ENCODE data around the gene STRN3. TPM values are rescaled to one million over a fixed set of nuclear protein-coding genes. Genes with fewer than 3 reads are reported as not detected.

STRN3 gene
- total RNA-seq, 1 experiment from 2014 or later, result 36.6 TPM

DNA sequence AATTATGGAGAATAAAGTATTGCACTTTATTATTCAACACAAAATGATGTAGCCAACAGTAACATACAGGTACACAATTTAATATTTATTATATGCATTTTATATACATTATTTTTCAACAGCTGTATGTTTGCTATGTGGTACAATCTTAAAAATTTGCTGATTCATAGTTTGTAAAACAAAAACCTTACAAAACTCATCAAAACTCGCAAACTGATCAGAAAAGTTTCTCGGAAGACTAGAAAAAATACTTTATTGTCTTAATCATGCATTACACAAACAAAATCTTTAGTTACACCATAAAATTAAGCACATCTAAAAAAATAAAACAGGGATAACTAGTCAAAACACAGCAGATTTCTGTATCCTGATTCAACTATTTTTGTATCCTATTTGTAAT lies 132.4 kb downstream of the STRN3 start:
- no peak for DNase-seq (ENCODE audit: unreplicated experiment)
- POLR2A ChIA-PET, result interaction anchor here (1.4 kb wide), 1 partner anchor 10 kb away, joined by 4 read pairs; no protein-coding TSS in a partner anchor
- peaks cover 46% of the 10 kb centered on the region for H3K36me3 Mint-ChIP-seq (ENCODE audit: insufficient read depth, unreplicated experiment)
- CTCF ChIA-PET, result no interaction called here
- H3K27me3 Mint-ChIP-seq (ENCODE audit: insufficient read depth, unreplicated experiment), result no peaks in the 10 kb centered on the region
- intact Hi-C loops (cut with micrococcal nuclease), result no loop called here
- BruUV-seq (replicated peaks), result no TSS peak
- no peaks in the 10 kb centered on the region for H3K4me1 Mint-ChIP-seq (ENCODE audit: insufficient read depth, unreplicated experiment)
- TF ChIP-seq, protein P1, sequence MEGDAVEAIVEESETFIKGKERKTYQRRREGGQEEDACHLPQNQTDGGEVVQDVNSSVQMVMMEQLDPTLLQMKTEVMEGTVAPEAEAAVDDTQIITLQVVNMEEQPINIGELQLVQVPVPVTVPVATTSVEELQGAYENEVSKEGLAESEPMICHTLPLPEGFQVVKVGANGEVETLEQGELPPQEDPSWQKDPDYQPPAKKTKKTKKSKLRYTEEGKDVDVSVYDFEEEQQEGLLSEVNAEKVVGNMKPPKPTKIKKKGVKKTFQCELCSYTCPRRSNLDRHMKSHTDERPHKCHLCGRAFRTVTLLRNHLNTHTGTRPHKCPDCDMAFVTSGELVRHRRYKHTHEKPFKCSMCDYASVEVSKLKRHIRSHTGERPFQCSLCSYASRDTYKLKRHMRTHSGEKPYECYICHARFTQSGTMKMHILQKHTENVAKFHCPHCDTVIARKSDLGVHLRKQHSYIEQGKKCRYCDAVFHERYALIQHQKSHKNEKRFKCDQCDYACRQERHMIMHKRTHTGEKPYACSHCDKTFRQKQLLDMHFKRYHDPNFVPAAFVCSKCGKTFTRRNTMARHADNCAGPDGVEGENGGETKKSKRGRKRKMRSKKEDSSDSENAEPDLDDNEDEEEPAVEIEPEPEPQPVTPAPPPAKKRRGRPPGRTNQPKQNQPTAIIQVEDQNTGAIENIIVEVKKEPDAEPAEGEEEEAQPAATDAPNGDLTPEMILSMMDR (IDR thresholded peaks at IDR 0.05; ENCODE audit: unreplicated experiment), result no peak
- H3K27ac Mint-ChIP-seq (ENCODE audit: low read depth, unreplicated experiment), result no peak overlapping the region
- no peaks in the 10 kb centered on the region for H3K9me3 Mint-ChIP-seq (ENCODE audit: unreplicated experiment)
- no peak overlapping the region for H3K4me3 Mint-ChIP-seq (ENCODE audit: unreplicated experiment)

DNA sequence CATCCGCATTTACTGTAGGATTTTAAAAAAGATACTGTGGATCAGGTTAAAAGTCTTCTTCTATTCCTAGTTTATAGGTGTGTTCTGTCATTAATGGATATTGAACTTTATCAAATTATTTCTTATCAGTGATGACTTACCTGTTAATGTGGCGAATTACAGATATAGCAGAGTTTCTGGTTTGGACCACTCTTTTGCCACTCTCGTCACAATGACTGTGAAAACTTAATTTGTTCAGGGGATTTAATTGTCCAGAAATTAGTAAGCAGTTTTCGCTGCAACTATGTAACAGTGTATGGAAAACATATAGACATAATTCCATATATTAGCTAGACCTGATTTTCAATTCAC lies 137.0 kb downstream of the STRN3 start:
- BruUV-seq (replicated peaks), result no TSS peak
- no peak overlapping the region for H3K27ac Mint-ChIP-seq (ENCODE audit: low read depth, unreplicated experiment)
- TF ChIP-seq, protein P1 (IDR thresholded peaks at IDR 0.05; ENCODE audit: unreplicated experiment), result no peak
- intact Hi-C loops (cut with micrococcal nuclease), result no loop called here
- ChIA-PET CTCF (no interaction called here), POLR2A (interaction anchor here (1.2 kb wide), 1 partner anchor 12 kb away, joined by 3 read pairs; no protein-coding TSS in a partner anchor)
- H3K9me3 Mint-ChIP-seq (ENCODE audit: unreplicated experiment), result no peaks in the 10 kb centered on the region
- no peaks in the 10 kb centered on the region for H3K4me1 Mint-ChIP-seq (ENCODE audit: insufficient read depth, unreplicated experiment)
- H3K4me3 Mint-ChIP-seq (ENCODE audit: unreplicated experiment), result no peak overlapping the region
- DNase-seq (ENCODE audit: unreplicated experiment), result no peak
- no peaks in the 10 kb centered on the region for H3K27me3 Mint-ChIP-seq (ENCODE audit: insufficient read depth, unreplicated experiment)
- H3K36me3 Mint-ChIP-seq (ENCODE audit: insufficient read depth, unreplicated experiment), result peaks cover 38% of the 10 kb centered on the region

DNA sequence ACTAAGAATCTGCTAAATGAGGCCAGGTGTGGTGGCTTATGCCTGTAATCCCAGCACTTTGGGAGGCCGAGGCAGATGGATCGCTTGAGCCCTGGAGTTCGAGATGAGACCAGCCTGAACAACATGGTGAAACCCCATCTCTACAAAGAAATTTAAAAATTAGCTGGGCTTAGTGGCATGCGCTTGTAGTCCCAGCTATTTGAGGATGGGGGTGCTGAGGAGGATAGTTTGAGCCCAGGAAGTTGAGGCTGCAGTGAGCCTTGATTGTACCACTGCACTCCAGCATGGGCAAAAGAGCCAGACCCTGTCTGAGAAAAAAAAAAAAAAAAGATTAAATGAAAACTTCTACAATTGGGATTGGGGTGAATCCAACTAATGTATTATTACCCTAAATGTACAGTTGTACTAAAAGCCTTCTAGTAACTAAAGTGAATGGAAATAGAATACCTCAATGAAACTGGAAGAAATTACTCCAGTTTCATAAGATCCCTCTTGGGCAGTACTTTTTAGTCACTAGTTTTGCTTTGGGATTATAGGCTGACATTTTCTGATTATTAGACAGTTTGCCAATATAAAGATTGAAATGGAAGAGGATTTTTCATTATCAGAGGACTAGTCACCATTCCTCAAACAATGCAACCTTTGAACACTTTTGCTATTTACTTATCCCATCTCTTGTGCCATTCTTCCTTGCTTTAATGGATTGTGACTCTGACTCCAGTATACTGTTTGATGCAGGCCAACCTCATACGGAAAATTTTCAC lies 137.5 kb downstream of the STRN3 start:
- POLR2A ChIA-PET, result interaction anchor here (1.2 kb wide), 2 partner anchors 10 to 11 kb away, joined by 3 to 5 read pairs; no protein-coding TSS in a partner anchor
- H3K9me3 Mint-ChIP-seq (ENCODE audit: unreplicated experiment), result no peaks in the 10 kb centered on the region
- CTCF ChIA-PET, result no interaction called here
- intact Hi-C loops (cut with micrococcal nuclease), result no loop called here
- no peak for DNase-seq (ENCODE audit: unreplicated experiment)
- H3K4me1 Mint-ChIP-seq (ENCODE audit: insufficient read depth, unreplicated experiment), result no peaks in the 10 kb centered on the region
- BruUV-seq (replicated peaks), result no TSS peak
- H3K36me3 Mint-ChIP-seq (ENCODE audit: insufficient read depth, unreplicated experiment), result peaks cover 33% of the 10 kb centered on the region
- no peak overlapping the region for H3K4me3 Mint-ChIP-seq (ENCODE audit: unreplicated experiment)
- no peak overlapping the region for H3K27ac Mint-ChIP-seq (ENCODE audit: low read depth, unreplicated experiment)
- TF ChIP-seq, protein P1 (IDR thresholded peaks at IDR 0.05; ENCODE audit: unreplicated experiment), result no peak
- no peaks in the 10 kb centered on the region for H3K27me3 Mint-ChIP-seq (ENCODE audit: insufficient read depth, unreplicated experiment)

DNA sequence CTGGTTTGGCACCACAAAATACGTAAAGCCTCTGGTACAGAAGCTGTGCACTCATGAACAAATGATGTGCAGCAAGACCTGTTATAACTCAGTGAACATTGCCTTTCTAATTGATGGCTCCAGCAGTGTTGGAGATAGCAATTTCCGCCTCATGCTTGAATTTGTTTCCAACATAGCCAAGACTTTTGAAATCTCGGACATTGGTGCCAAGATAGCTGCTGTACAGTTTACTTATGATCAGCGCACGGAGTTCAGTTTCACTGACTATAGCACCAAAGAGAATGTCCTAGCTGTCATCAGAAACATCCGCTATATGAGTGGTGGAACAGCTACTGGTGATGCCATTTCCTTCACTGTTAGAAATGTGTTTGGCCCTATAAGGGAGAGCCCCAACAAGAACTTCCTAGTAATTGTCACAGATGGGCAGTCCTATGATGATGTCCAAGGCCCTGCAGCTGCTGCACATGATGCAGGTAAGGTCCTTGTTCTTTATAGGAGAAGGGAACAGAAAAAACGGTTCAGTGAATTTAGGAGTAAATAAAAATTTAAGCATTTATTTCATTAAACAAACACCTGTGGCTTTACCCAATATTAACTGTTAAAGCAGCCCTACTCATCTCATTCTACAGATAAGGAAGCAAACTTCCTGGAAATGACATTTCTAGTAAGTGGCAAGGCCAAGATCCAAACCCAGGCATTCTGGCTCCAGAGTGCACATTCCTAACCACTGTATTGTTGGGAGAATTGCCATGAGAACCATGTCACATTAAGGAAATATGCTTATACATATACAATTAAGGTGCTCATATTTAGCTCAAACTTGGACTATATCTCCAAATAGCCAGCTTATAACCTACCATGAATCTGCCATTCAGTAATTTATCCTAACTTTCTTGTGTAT lies 140.1 kb downstream of the STRN3 start:
- POLR2A ChIA-PET, result no interaction called here
- Mint-ChIP-seq H3K27ac (ENCODE audit: low read depth, unreplicated experiment) (no peak overlapping the region), H3K4me1 (ENCODE audit: insufficient read depth, unreplicated experiment) (peaks cover 6% of the 10 kb centered on the region), H3K4me3 (ENCODE audit: unreplicated experiment) (no peak overlapping the region), H3K9me3 (ENCODE audit: unreplicated experiment) (no peaks in the 10 kb centered on the region), H3K36me3 (ENCODE audit: insufficient read depth, unreplicated experiment) (peaks cover 22% of the 10 kb centered on the region), H3K27me3 (ENCODE audit: insufficient read depth, unreplicated experiment) (no peaks in the 10 kb centered on the region)
- no peak for DNase-seq (ENCODE audit: unreplicated experiment)
- BruUV-seq (replicated peaks), result no TSS peak
- intact Hi-C loops (cut with micrococcal nuclease), result no loop called here
- TF ChIP-seq, protein P1 (IDR thresholded peaks at IDR 0.05; ENCODE audit: unreplicated experiment), result no peak
- CTCF ChIA-PET, result interaction anchor here (0.6 to 0.7 kb wide), 2 partner anchors 80 to 132 kb away, joined by 3 to 4 read pairs; no protein-coding TSS in a partner anchor

Measured in MCF 10A (cell line).